GM19099 (cell line): Measurements from ENCODE around the gene PTRHD1.

ENCODE experiments used
- POLR2A ChIP-seq: IDR thresholded peaks from 3 replicates; pipeline ENCODE4 v1.6.1; 2011; ENCODE audit warnings: low read depth; ENCODE audit not compliant: insufficient read length; ENCODE audit errors: extremely low read depth

PTRHD1 gene

DNA sequence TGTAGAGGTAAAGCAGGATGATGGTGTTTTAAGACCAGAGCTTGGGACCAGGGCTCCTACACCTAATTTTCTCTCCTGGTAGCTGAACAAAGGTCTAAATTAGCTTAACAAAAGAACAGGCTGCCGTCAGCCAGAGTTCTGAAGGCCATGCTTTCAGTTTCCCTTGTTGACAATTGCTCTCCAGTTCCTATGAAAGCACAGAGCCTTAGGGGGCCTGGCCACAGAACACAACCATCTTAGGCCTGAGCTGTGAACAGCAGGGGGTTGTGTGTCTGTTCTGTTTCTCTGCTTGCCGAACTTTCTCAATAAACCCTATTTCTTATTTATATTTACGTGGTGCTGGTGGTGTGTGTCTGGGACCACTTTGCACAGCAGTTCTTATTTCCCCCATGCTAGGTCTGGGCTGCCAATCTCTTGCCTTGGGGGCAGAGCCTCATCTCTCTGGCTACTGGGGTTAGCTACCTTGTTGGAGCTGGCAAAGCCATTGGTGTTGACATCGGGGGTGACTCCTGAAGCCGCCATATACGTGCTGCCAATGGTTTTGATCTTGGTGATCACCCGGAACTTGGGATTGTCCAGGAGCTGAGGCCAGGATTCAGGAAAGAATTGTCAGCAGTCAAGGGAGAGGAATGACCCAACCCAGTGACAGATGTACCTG, 29.0 kb upstream of the PTRHD1 start:
- TF ChIP-seq POLR2A: no peak

DNA sequence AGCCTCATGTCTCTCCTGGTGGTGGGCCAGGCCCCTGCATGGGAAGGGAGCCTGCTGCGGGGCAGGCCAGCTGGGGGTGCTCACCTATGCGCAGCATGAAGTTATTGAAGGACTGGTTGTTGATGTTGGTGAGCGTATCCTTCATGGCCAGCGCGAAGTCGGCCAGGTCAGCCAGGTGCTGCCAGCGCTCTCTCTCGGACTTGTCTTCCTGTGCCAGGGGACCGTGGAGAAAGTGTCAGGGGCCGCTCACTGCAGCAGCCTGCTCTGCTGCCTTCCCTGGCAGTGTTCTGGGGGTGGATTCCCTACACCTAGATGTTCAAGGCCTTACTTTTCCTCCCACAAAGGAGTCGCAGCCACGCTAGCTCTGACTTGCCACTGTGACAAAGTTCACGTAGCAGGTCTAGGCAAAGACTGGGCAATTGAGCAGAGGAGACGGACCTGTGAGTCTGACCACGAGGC, 28.3 kb upstream of the PTRHD1 start:
- TF ChIP-seq POLR2A: no peak

DNA sequence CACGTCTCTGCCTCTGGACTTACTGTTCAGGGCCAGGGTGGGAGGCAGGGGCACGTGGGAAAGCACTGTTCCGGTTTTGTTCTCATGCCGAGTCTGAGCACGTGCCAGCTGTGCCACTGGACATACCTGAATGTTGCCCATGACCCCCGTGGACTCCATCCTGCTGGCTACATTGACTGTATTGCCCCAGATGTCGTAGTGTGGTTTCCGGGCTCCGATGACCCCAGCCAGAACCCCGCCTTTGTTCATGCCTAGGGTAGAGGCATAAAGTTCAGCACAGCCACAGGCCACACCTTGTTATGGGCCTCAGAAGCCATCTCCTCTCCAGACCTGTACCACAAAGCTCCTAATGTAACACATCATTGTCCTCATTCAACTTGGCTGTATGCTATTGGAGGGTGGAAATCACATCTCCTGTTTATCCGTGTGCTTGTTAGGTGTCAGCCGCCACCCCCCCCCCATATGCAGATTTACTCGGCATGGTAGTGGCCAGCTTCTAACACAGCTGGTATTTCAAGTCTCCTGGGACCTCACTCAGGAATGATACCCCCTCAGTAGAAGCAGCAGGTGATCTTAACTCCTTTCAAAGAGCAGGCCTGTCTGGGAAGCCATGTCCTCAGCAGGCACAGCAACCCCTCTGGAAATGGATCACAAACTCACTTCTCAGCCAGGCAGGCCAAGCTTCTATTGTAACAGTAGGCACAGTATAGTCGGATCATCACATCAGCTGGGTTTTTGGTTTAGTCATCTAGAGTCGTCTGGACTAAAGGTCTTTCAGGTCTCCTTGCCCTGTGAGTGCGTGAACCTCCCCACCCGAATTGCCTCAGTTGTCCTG, 27.6 kb upstream of the PTRHD1 start:
- peak; percentile 32 for TF ChIP-seq POLR2A

DNA sequence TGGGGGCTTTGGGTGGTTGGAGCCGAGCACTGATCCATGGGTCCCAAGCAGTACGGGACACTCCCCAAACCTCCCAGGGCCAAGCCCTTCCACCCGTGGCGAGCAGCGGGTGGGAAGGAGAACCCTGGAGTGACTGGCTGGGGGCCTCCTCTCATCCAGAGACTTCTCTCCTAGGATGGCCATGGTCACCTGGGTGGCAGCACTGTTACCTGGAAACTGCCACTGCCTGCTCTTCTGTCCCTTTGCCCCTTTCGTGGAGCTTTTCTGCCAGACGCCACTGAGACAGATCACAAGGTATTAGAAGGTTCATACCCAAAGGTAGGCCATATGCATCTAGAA, 27.0 kb upstream of the PTRHD1 start:
- no peak for TF ChIP-seq POLR2A

DNA sequence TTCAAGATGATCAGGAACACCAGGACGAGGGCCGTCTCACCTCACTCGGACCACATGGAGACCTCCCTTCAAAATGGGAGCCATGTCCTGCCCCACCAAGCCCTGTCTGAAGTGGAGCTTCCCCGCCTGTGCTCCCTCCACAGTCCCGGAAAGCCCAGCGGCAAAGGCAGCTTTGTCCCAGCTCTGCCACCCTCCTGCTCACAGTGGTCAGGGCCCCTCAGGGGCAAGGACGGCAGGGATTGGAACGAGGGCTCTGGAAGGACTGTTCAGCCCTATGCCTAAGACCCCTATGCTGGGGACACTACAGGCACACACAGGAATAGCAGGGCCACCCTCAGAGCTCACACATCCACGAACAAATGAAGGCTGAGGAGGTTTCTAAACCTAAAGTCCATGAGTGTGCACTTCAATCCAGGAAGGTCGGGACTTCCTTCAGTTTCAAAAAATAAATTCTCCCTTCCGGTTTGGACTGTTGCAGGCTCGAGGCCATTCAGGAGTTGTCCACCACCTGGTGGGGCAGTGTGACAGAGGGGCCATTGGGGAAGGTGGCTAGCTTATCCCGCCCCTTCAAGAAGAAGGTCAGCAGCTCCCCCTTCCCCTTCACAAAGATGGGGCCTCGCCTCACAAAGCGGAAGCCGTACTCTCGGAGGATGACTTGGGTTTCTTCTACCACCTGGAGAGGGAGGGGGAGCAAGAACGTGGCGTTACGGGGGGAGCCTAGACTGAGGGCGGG, 26.4 kb upstream of the PTRHD1 start:
- TF ChIP-seq POLR2A: no peak

DNA sequence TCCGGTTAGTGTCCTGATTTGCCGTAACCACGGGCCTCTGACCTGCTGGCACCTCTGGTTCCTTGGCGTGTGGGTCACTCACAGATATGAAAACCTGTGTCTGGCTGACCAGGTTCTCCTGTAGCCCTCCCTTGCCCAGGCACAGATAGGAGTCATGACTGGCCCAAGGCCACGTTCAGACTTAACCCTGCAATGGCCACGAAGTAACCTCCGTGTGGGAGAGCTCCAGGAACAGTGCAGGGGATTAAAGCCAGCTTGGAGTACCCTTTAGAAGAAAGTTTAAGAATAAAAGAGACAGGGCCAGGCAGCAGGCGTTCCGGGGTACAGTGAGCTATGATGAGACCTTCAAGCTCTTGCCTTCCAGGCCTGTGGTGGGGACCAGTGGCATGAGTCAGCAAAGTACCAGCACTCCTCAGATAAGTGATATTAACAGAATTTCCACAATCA, 25.6 kb upstream of the PTRHD1 start:
- no peak for TF ChIP-seq POLR2A

DNA sequence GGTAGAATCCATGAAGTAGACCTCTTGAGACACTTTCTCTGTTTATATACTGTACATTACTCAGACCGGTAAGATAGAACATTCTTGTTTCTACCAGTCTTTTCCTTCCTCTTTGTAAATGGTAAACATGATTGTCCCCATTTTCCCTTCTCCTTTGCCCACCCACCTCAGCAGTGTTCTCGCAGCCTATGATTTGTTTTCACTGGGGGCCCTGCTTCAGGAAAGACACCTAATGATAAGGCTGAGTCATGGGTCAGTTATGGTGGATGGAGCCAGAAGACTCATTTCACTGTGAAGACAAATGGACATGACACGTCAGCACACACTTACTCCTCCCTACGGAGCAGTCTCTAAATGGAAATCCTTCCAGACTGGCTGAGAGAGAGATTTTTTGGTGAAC, 23.7 kb upstream of the PTRHD1 start:
- no peak for TF ChIP-seq POLR2A

DNA sequence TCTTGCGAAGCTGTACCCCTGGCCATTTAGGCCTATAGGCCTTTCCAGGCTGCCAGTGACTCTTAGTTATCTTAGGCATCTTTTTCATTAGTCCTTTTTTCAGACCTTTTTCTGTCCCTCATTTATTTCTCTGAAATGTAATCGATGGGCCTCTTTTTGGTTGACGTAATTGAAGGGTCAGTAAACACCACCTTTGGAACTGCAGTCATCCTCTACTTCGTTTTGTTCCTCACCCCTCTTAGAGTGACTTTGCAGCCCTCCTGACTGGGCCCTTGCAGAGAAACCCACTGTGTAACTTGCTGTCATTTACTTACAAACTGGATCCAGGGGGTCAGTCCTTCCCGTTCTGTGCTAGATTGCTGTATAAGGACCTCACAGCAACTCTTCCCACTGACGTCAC, 23.2 kb upstream of the PTRHD1 start:
- TF ChIP-seq POLR2A: no peak

DNA sequence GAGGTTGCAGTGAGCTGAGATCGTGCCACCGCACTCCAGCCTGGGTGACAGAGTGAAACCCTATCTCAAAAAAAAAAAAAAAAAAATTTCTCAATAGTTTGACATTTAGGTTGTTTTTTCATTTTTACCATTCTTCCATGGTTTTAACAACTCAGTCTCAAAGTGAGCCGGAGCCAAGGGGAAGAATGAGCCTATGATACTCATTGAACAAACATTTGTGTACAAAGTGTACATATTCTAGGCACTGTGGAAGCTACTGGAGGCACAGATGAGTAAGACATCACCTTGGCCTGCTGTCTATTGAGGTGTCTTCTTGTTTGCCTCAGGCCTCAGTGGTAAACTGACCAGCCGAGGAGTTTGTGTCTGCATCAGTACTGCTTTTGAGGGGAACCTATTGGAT, 22.0 kb upstream of the PTRHD1 start:
- TF ChIP-seq POLR2A: no peak

DNA sequence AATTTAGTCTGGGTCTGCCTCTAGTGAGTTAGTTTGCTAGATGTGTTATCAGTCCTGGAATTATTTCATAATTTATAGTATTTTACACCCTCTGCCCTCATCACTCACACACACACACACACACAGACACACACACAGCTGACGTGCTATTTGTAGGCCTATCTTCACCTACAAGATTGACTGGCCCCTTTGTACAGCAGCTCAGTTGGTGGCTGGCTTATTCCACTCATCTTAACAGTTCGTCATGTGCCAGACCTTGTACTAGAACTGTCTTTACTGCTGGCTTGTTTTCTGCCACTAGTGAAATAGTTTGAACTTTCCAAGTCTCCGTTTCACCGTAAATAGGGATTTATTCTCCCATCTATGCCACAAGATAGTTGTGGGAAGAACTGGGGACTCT, 21.3 kb upstream of the PTRHD1 start:
- no peak for TF ChIP-seq POLR2A

DNA sequence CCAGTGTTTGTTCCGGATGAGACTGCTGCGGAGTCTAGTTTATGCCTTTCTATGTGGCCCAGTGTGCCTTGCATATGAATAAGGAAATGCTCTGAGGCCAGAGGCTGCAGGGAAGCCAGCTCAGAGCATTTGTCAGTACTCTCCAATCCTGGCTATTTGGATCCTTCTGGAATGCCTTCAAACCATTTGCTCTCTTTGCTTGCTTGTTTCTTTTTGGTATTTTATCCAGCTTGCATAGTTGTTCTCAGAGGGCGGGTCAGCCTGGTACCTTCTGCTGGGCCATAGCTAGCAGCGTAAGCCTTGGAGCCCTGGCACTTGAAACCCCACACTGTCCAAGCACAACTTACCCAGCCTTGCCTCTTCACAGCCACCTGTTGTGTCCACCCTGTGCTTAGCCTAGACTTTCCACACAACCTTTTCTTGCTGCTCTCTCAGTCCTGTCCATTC, 20.5 kb upstream of the PTRHD1 start:
- no peak for TF ChIP-seq POLR2A

DNA sequence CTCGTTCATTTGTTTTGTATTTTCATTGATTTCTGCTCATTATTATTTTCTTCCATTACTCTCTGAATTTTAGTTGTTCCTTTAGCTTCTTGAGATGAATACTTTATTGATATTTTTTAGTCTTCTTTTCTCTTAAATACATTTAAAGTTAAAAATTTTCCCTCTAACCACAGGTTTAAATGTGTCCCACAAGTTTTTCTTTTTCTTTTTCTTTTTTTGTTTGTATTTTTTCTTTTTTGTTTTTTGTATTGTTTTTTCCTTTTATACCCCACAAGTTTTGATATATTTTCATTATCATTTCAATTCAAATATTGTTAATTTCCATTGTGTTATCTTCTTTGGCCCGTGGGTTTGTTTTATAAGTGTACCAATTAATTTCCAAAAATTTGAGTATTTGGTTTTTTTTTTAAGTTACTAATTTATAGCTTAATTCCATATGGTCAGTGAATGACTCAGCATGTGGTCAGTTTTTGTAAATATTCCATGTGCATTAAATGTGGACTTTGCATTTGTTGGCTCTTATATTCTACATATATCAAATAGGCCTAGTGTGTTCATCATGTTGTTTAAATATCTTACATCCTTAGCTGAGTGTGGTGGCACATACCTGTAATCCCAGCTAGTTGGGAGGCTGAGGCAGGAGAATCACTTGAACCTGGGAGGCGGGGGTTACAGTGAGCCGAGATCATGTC, 16.3 kb upstream of the PTRHD1 start:
- TF ChIP-seq POLR2A: no peak

DNA sequence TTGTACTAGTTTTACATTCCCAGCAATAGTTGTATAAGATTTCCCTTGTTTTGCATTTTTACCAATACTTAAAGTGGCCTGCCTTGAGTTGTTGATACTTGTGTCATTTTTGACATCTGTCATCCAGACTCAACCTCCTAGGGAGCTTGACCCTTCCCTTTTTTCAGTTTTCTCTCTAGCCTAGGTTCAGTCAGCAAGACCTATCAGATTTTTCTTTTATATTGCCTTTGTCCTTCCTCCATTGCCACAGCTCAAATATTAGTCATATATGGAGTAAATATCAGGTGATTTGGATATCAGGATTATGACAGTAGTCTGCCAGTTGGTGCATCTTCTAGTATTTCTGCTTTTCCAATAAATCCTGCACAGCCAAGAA, 13.5 kb upstream of the PTRHD1 start:
- TF ChIP-seq POLR2A: no peak

DNA sequence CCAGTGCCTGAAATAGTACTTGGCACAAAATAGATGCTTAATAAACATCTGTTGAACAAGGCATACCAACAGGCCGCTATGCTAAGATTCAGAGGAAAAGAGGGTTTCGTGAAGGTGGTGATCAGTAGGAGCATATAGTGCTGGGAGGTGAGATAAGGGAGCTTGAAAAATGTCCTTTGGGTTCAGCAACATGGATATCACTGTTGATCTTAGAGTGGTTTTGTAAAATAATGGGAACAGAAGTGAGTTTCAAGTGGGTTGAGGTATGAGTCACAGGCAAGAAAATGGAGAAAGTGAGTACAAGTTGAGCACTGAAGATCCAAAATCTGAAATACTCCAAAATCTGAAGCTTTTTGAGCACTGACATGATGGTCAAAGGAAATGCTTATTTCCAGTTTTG, 4.5 kb upstream of the PTRHD1 start:
- TF ChIP-seq POLR2A: no peak
